ENCODE results near the gene ZBTB42. TPM values are rescaled to one million over a fixed set of nuclear protein-coding genes. Genes with fewer than 3 reads are reported as not detected.
A peak's percentile ranks its signal among the peaks of the same experiment; 100 is the strongest.

The ZBTB42 gene
- total and polyA plus RNA-seq, 2 of the 13 experiments (the other 11 are each of a cell fraction or from before 2014, with no cell fraction given): 2.8 to 4.2 TPM

DNA sequence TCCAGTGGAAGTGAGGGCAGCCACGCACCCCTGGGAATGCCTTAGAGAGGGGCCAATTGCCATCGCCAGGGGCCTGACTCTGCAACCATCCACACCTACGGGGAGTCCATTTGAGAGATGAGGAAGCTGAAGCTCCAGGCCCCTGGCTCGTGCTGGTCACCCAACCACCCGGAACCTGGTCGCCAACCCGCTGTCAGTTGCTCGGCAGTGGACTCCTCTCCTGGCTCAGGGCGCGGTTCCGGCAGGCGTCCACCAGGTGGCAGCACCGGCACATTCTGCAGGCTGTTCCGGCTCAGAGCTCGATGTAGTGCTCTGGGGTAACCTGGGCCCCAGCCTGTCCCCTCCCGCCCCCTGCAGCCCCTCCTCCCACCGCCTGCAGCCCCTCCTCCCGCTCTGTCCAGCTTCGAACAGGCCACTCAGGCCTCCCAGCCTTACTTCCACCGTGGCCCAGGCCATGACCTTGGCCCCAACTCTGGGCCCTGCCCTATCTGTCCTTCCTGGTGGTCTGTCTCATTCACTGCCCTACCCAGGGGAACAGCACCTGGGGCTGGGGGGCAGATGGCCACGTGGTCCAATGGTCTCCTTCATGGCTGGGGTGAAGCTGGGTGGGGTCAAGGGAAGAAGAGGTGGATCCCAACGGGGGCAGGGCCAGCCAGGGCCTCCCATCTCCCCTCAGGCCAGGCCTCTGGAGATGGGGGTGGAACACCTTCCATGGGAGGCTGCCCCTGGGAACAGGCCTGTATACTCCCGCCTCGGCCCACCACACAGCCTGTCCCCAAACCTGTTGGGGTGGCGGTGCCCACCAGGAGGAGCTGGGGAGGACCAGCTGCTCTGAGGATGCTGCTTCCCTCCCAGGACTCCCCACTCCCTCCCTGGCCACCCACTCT lies 32.2 kb upstream of the ZBTB42 start (continued):
- TF ChIP-seq HNF1B (CRISPR knock-in tag; IDR thresholded peaks at IDR 0.05) (peak; percentile 77; the same call in 1 of the 2 replicates), ZNF468 (CRISPR knock-in tag; IDR thresholded peaks at IDR 0.05) (no peak), SRSF4 (IDR thresholded peaks at IDR 0.05; ENCODE audit: low read depth, low read length, poor library complexity, severe bottlenecking) (no peak), NFKB2 (CRISPR knock-in tag; IDR thresholded peaks at IDR 0.05; ENCODE audit: borderline replicate concordance) (no peak), SPEN (CRISPR knock-in tag; IDR thresholded peaks at IDR 0.05; ENCODE audit: low read depth) (peak; percentile 69; the same call in 1 of the 2 replicates), ZNF780A (CRISPR knock-in tag; IDR thresholded peaks at IDR 0.05) (peak; percentile 61; the same call in 1 of the 2 replicates), GABPB1 (CRISPR knock-in tag; IDR thresholded peaks at IDR 0.05) (peak; percentile 74), DMAP1 (CRISPR knock-in tag; IDR thresholded peaks at IDR 0.05) (peak; percentile 88), RXRB (CRISPR knock-in tag; IDR thresholded peaks at IDR 0.05; ENCODE audit: borderline replicate concordance) (peak; percentile 66), ESRRA (CRISPR knock-in tag; IDR thresholded peaks at IDR 0.05; ENCODE audit: low read depth) (peak; percentile 88), NFE2L1 (CRISPR knock-in tag; IDR thresholded peaks at IDR 0.05; ENCODE audit: borderline replicate concordance) (no peak), SAFB2 (CRISPR knock-in tag; IDR thresholded peaks at IDR 0.05; ENCODE audit: borderline replicate concordance, low read depth) (no peak), MXD4 (CRISPR knock-in tag; IDR thresholded peaks at IDR 0.05) (peak; percentile 75; the same call in 1 of the 2 replicates), ZNF207 (IDR thresholded peaks at IDR 0.05; ENCODE audit: borderline replicate concordance) (no peak), ZNF761 (CRISPR knock-in tag; conservative IDR thresholded peaks at IDR 0.05) (peak; percentile 70; the same call in 1 of the 2 replicates), RORA (CRISPR knock-in tag; IDR thresholded peaks at IDR 0.05) (no peak), JDP2 (CRISPR knock-in tag; IDR thresholded peaks at IDR 0.05; ENCODE audit: borderline replicate concordance) (no peak), ZNF598 (CRISPR knock-in tag; IDR thresholded peaks at IDR 0.05; ENCODE audit: borderline replicate concordance) (no peak), ZNF788 (CRISPR knock-in tag; IDR thresholded peaks at IDR 0.05; ENCODE audit: borderline replicate concordance) (peak; percentile 68; the same call in 1 of the 2 replicates), ZC3H13 (CRISPR knock-in tag; IDR thresholded peaks at IDR 0.05) (peak; percentile 96), POLR2AphosphoS5 (IDR thresholded peaks at IDR 0.05; ENCODE audit: low read depth, low read length) (peak; percentile 70)
- TF ChIP-seq, protein P1, sequence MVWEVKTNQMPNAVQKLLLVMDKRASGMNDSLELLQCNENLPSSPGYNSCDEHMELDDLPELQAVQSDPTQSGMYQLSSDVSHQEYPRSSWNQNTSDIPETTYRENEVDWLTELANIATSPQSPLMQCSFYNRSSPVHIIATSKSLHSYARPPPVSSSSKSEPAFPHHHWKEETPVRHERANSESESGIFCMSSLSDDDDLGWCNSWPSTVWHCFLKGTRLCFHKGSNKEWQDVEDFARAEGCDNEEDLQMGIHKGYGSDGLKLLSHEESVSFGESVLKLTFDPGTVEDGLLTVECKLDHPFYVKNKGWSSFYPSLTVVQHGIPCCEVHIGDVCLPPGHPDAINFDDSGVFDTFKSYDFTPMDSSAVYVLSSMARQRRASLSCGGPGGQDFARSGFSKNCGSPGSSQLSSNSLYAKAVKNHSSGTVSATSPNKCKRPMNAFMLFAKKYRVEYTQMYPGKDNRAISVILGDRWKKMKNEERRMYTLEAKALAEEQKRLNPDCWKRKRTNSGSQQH (CRISPR knock-in tag; IDR thresholded peaks at IDR 0.05; ENCODE audit: low read depth): peak; percentile 67; the same call in 1 of the 2 replicates
- TF ChIP-seq, protein P2, sequence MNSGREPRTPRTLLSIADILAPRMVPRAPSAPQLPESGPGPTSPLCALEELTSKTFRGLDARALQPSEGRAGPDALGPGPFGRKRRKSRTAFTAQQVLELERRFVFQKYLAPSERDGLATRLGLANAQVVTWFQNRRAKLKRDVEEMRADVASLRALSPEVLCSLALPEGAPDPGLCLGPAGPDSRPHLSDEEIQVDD (CRISPR knock-in tag; IDR thresholded peaks at IDR 0.05; ENCODE audit: borderline replicate concordance): no peak
- TF ChIP-seq, protein P3, sequence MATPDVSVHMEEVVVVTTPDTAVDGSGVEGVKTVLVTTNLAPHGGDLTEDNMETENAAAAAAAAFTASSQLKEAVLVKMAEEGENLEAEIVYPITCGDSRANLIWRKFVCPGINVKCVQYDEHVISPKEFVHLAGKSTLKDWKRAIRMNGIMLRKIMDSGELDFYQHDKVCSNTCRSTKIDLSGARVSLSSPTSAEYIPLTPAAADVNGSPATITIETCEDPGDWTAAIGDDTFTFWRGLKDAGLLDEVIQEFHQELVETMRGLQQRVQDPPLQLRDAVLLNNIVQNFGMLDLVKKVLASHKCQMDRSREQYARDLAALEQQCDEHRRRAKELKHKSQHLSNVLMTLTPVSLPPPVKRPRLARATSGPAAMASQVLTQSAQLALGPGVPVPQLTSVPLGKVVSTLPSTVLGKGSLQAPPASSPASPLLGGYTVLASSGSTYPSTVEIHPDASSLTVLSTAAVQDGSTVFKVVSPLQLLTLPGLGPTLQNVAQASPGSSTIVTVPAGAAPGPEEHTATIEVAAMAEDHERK (CRISPR knock-in tag; IDR thresholded peaks at IDR 0.05; ENCODE audit: low read depth): no peak

Data from HepG2 (cell line).